Measurements from ENCODE around the gene GABBR1. TPM values are rescaled to one million over a fixed set of nuclear protein-coding genes. Genes with fewer than 3 reads are reported as not detected.

GABBR1 gene
- total RNA-seq, 1 donor, result 7.6 TPM

GRCh38 chr6:29519291-29520010, 113.5 kb downstream of the GABBR1 start:
- H3K4me1 ChIP-seq (ENCODE audit: insufficient read depth, low read length), result no peaks in the 10 kb centered on the region
- no peaks in the 10 kb centered on the region for H3K79me2 ChIP-seq (ENCODE audit: insufficient read depth, low read length)
- H3K27ac ChIP-seq (ENCODE audit: low read depth, low read length), result no peak overlapping the region

GRCh38 chr6:29517728-29518440, 115.1 kb downstream of the GABBR1 start:
- Histone ChIP-seq H3K27ac (ENCODE audit: low read depth, low read length) (no peak overlapping the region), H3K27me3 (ENCODE audit: insufficient read depth, low read length) (no peaks in the 10 kb centered on the region), H3K4me1 (ENCODE audit: insufficient read depth, low read length) (no peaks in the 10 kb centered on the region), H3K79me2 (ENCODE audit: insufficient read depth, low read length) (no peaks in the 10 kb centered on the region), H4K20me1 (ENCODE audit: insufficient read depth, low read length) (no peaks in the 10 kb centered on the region), H3K36me3 (ENCODE audit: insufficient read depth, low read length) (no peaks in the 10 kb centered on the region), H3K9me3 (ENCODE audit: low read depth, low read length) (no peaks in the 10 kb centered on the region), H3K4me3 (ENCODE audit: insufficient read depth, low read length) (no peak overlapping the region), H2AFZ (ENCODE audit: low read length) (no peak overlapping the region), H3K4me2 (ENCODE audit: insufficient read depth, low read length) (no peak overlapping the region)
- DNase-seq (ENCODE audit: insufficient read length, low spot score, missing footprints), result no peak
- TF ChIP-seq CTCF (IDR thresholded peaks at IDR 0.05; ENCODE audit: extremely low read depth, low read depth, low read length), result no peak

More at GRCh38 chr6:29519291-29520010, 113.5 kb downstream of the GABBR1 start:
- TF ChIP-seq CTCF (IDR thresholded peaks at IDR 0.05; ENCODE audit: extremely low read depth, low read depth, low read length), result no peak
- no peak for DNase-seq (ENCODE audit: insufficient read length, low spot score, missing footprints)
- Histone ChIP-seq H3K4me2 (ENCODE audit: insufficient read depth, low read length) (no peak overlapping the region), H3K36me3 (ENCODE audit: insufficient read depth, low read length) (no peaks in the 10 kb centered on the region), H3K27me3 (ENCODE audit: insufficient read depth, low read length) (no peaks in the 10 kb centered on the region), H3K4me3 (ENCODE audit: insufficient read depth, low read length) (no peak overlapping the region), H2AFZ (ENCODE audit: low read length) (no peak overlapping the region), H3K9me3 (ENCODE audit: low read depth, low read length) (no peaks in the 10 kb centered on the region), H4K20me1 (ENCODE audit: insufficient read depth, low read length) (no peaks in the 10 kb centered on the region)

- H3K36me3 ChIP-seq (ENCODE audit: insufficient read depth, low read length), result no peaks in the 10 kb centered on the region
- H3K9me3 ChIP-seq (ENCODE audit: low read depth, low read length), result no peaks in the 10 kb centered on the region
- no peaks in the 10 kb centered on the region for H3K27me3 ChIP-seq (ENCODE audit: insufficient read depth, low read length)
- no peak overlapping the region for H3K4me3 ChIP-seq (ENCODE audit: insufficient read depth, low read length)
- no peak for DNase-seq (ENCODE audit: insufficient read length, low spot score, missing footprints)
- H3K4me1 ChIP-seq (ENCODE audit: insufficient read depth, low read length), result no peaks in the 10 kb centered on the region
- no peaks in the 10 kb centered on the region for H3K79me2 ChIP-seq (ENCODE audit: insufficient read depth, low read length)
- H2AFZ ChIP-seq (ENCODE audit: low read length), result no peak overlapping the region
- no peak for TF ChIP-seq CTCF (IDR thresholded peaks at IDR 0.05; ENCODE audit: extremely low read depth, low read depth, low read length)
- no peaks in the 10 kb centered on the region for H4K20me1 ChIP-seq (ENCODE audit: insufficient read depth, low read length)
- H3K27ac ChIP-seq (ENCODE audit: low read depth, low read length), result no peak overlapping the region
- no peak overlapping the region for H3K4me2 ChIP-seq (ENCODE audit: insufficient read depth, low read length)
These were observed 115.7 kb downstream of the GABBR1 start for GRCh38 chr6:29517245-29517644.

- H3K4me2 ChIP-seq (ENCODE audit: insufficient read depth, low read length), result no peak overlapping the region
- H3K4me3 ChIP-seq (ENCODE audit: insufficient read depth, low read length), result no peak overlapping the region
- no peaks in the 10 kb centered on the region for H3K36me3 ChIP-seq (ENCODE audit: insufficient read depth, low read length)
- no peaks in the 10 kb centered on the region for H3K27me3 ChIP-seq (ENCODE audit: insufficient read depth, low read length)
- no peak for TF ChIP-seq CTCF (IDR thresholded peaks at IDR 0.05; ENCODE audit: extremely low read depth, low read depth, low read length)
- no peaks in the 10 kb centered on the region for H4K20me1 ChIP-seq (ENCODE audit: insufficient read depth, low read length)
- no peak overlapping the region for H3K27ac ChIP-seq (ENCODE audit: low read depth, low read length)
- H3K9me3 ChIP-seq (ENCODE audit: low read depth, low read length), result no peaks in the 10 kb centered on the region
- no peak for DNase-seq (ENCODE audit: insufficient read length, low spot score, missing footprints)
- H2AFZ ChIP-seq (ENCODE audit: low read length), result no peak overlapping the region
- no peaks in the 10 kb centered on the region for H3K79me2 ChIP-seq (ENCODE audit: insufficient read depth, low read length)
- H3K4me1 ChIP-seq (ENCODE audit: insufficient read depth, low read length), result no peaks in the 10 kb centered on the region
These were observed 116.9 kb downstream of the GABBR1 start for GRCh38 chr6:29516108-29516507.

All from osteoblast (primary cell).